H1 (cell line): ENCODE measurements around the gene TFE3. TPM values are rescaled to one million over a fixed set of nuclear protein-coding genes. Genes with fewer than 3 reads are reported as not detected.
"Not testable (repeated sequence)": the region's sequence is repeated elsewhere in the genome, so short reads cannot be mapped to it uniquely, and the experiment has no call there.

Source experiments
- CTCF ChIA-PET: fragments of 300-600 bp; sonication (Branson Sonifier 250); formaldehyde crosslinking; loops from one replicate; lab custom pipeline; 2021; ENCODE audit not compliant: partially characterized antibody; lab: Charles Lee
- POLR2A ChIA-PET: fragments of 300-600 bp; sonication (Branson Sonifier 250); formaldehyde crosslinking; loops from one replicate; lab custom pipeline; 2021; ENCODE audit warnings: inconsistent platforms; ENCODE audit not compliant: partially characterized antibody; lab: Charles Lee
- DNase-seq, 2 experiments: peaks; one replicate each; pipeline versions ENCODE4 v3.0.0 to v3.0.0-alpha.2; 2010 to 2022; ENCODE audit warnings: low spot score in 2 of 2, low read depth in 1 of 2, mixed read lengths in 1 of 2
- FAIRE-seq: peaks from 2 replicates; lab custom pipeline; 2011; peaks lifted over from hg19 to GRCh38; lab: Jason Lieb, UNC
- H2AFZ ChIP-seq: 2 replicates; pipeline ENCODE4 v1.8.1; 2012; ENCODE audit warnings: low read length, inconsistent platforms
- H2AK5ac ChIP-seq: 2 replicates; pipeline ENCODE4 v1.6.1; 2013; ENCODE audit warnings: low read depth, low read length
- H2BK120ac ChIP-seq: replicated peaks from 2 replicates; pipeline ENCODE3; 2013; ENCODE audit warnings: low read depth, low read length, inconsistent platforms
- H2BK12ac ChIP-seq: 2 replicates; pipeline ENCODE4 v1.6.1; 2013; ENCODE audit warnings: low read depth, low read length
- H2BK15ac ChIP-seq: 2 replicates; pipeline ENCODE4 v1.6.1; 2013; ENCODE audit warnings: low read length
- H2BK20ac ChIP-seq: 2 replicates; pipeline ENCODE4 v1.6.1; 2013; ENCODE audit warnings: low read length
- H2BK5ac ChIP-seq: 2 replicates; pipeline ENCODE4 v1.6.1; 2013; ENCODE audit warnings: low read depth, low read length
- H3K14ac ChIP-seq: 2 replicates; pipeline ENCODE4 v1.6.1; 2013; ENCODE audit warnings: inconsistent platforms; ENCODE audit not compliant: insufficient read length
- H3K18ac ChIP-seq: 2 replicates; pipeline ENCODE4 v1.6.1; 2013; ENCODE audit warnings: low read length; ENCODE audit errors: extremely low read depth
- H3K23ac ChIP-seq: 2 replicates; pipeline ENCODE4 v1.6.1; 2013; ENCODE audit warnings: inconsistent platforms; ENCODE audit not compliant: insufficient read length
- H3K23me2 ChIP-seq: 2 replicates; pipeline ENCODE4 v1.6.1; 2013; ENCODE audit warnings: low read depth, low read length
- H3K27ac ChIP-seq: 2 replicates; pipeline ENCODE4 v1.6.1; 2011; ENCODE audit warnings: low read depth, low read length, inconsistent platforms
- H3K27me3 ChIP-seq, 4 experiments: replicated peaks in 1 of 4; 1 replicate in 1 of 4; 2 replicates in 3 of 4; pipeline versions ENCODE4 v1.6.1 to v1.8.1; 2011 to 2013; ENCODE audit warnings: low read length in 3 of 4, mild to moderate bottlenecking in 3 of 4, inconsistent platforms in 2 of 4, mixed read lengths in 2 of 4, moderate library complexity in 1 of 4; ENCODE audit not compliant: control insufficient read depth in 3 of 4, insufficient read depth in 3 of 4; ENCODE audit errors: extremely low read depth in 1 of 4
- H3K36me3 ChIP-seq, 4 experiments: 2 replicates each; pipeline versions ENCODE4 v1.6.1 to v1.8.1; 2011 to 2013; ENCODE audit warnings: mild to moderate bottlenecking in 4 of 4, low read length in 3 of 4, moderate library complexity in 2 of 4, control low read depth in 1 of 4, inconsistent platforms in 1 of 4; ENCODE audit not compliant: insufficient read depth in 4 of 4, control insufficient read depth in 2 of 4
- H3K4ac ChIP-seq: replicated peaks from 2 replicates; pipeline ENCODE3; 2013; ENCODE audit warnings: low read length, low read depth, mixed read lengths, inconsistent platforms; ENCODE audit not compliant: insufficient read length
- H3K4me1 ChIP-seq, 4 experiments: replicated peaks in 1 of 4; 1 replicate in 1 of 4; 2 replicates in 3 of 4; pipeline versions ENCODE4 v1.6.1 to v1.8.1; 2011 to 2013; ENCODE audit warnings: low read length in 3 of 4, inconsistent platforms in 2 of 4, mixed read lengths in 1 of 4; ENCODE audit not compliant: insufficient read depth in 4 of 4, control insufficient read depth in 3 of 4
- H3K4me2 ChIP-seq, 2 experiments: 2 replicates each; pipeline versions ENCODE4 v1.6.1 to v1.8.1; 2011 to 2013; ENCODE audit warnings: low read depth in 2 of 2, low read length in 2 of 2, control low read depth in 1 of 2, inconsistent platforms in 1 of 2, mild to moderate bottlenecking in 1 of 2; ENCODE audit not compliant: insufficient read depth in 1 of 2
- H3K4me3 ChIP-seq, 4 experiments: fragments of 200-600, 300-600 bp in 1 of 4; sonication (generic), shearing (Covaris generic), sonication (Bioruptor Twin) in 1 of 4; 2 replicates each; pipeline versions ENCODE4 v1.5.1 to v1.8.1; 2011 to 2016; ENCODE audit warnings: low read length in 4 of 4, low read depth in 3 of 4, control low read depth in 2 of 4, inconsistent platforms in 2 of 4, mild to moderate bottlenecking in 2 of 4, mixed read lengths in 1 of 4, moderate library complexity in 1 of 4; ENCODE audit not compliant: insufficient read depth in 2 of 4; ENCODE audit errors: extremely low read depth in 1 of 4
- H3K56ac ChIP-seq: replicated peaks from 2 replicates; pipeline ENCODE3; 2013; ENCODE audit warnings: low read depth, mild to moderate bottlenecking, mixed read lengths, low read length, inconsistent platforms; ENCODE audit not compliant: insufficient read length
- H3K79me1 ChIP-seq: 2 replicates; pipeline ENCODE4 v1.6.1; 2013; ENCODE audit warnings: low read depth, low read length, control low read depth
- H3K79me2 ChIP-seq, 2 experiments: 2 replicates each; pipeline versions ENCODE4 v1.6.1 to v1.8.1; 2012 to 2013; ENCODE audit warnings: low read length in 2 of 2, mild to moderate bottlenecking in 2 of 2, inconsistent platforms in 1 of 2; ENCODE audit not compliant: insufficient read depth in 2 of 2, control insufficient read depth in 1 of 2
- H3K9ac ChIP-seq, 4 experiments: replicated peaks in 1 of 4; 1 replicate in 1 of 4; 2 replicates in 3 of 4; pipeline versions ENCODE4 v1.6.1 to v1.8.1; 2011 to 2013; ENCODE audit warnings: low read depth in 3 of 4, low read length in 3 of 4, control low read depth in 2 of 4, mild to moderate bottlenecking in 2 of 4, moderate library complexity in 2 of 4, inconsistent platforms in 1 of 4; ENCODE audit errors: extremely low read depth in 1 of 4
- H3K9me3 ChIP-seq, 2 experiments: 2 replicates each; pipeline versions ENCODE4 v1.6.1 to v1.8.1; 2012 to 2013; ENCODE audit warnings: mild to moderate bottlenecking in 2 of 2, moderate library complexity in 2 of 2, control low read depth in 1 of 2, inconsistent platforms in 1 of 2, low read depth in 1 of 2, low read length in 1 of 2, mixed read lengths in 1 of 2; ENCODE audit not compliant: insufficient read depth in 2 of 2
- H4K20me1 ChIP-seq, 2 experiments: replicated peaks in 1 of 2; 2 replicates each; pipeline versions ENCODE3 to v1.8.1; 2011 to 2013; ENCODE audit warnings: inconsistent platforms in 2 of 2, low read length in 2 of 2, mild to moderate bottlenecking in 1 of 2; ENCODE audit not compliant: insufficient read depth in 2 of 2, control insufficient read depth in 1 of 2
- H4K5ac ChIP-seq: 2 replicates; pipeline ENCODE4 v1.6.1; 2013; ENCODE audit warnings: low read length, low read depth, mixed read lengths, inconsistent platforms; ENCODE audit not compliant: insufficient read length
- H4K8ac ChIP-seq: 2 replicates; pipeline ENCODE4 v1.8.0; 2013; ENCODE audit warnings: mild to moderate bottlenecking, moderate library complexity, low read length, inconsistent platforms; ENCODE audit not compliant: insufficient read depth; ENCODE audit errors: extremely low read depth
- H4K91ac ChIP-seq: replicated peaks from 2 replicates; pipeline ENCODE3; 2013; ENCODE audit warnings: low read length, mixed read lengths, inconsistent platforms; ENCODE audit not compliant: insufficient read length
- GABPA ChIP-seq: IDR thresholded peaks from 2 replicates; pipeline ENCODE4 v1.6.1; 2011; ENCODE audit warnings: mild to moderate bottlenecking, low read length, moderate library complexity, borderline replicate concordance; ENCODE audit not compliant: insufficient read depth
- WGBS, 2 experiments: shearing (Covaris generic) in 1 of 2; methylation state at CpG; one replicate each; pipeline versions ENCODE4 v1.1.6 to v1.1.7; 2013 to 2015; ENCODE audit warnings: low lambda C conversion rate in 2 of 2, mixed read lengths in 2 of 2, inconsistent platforms in 1 of 2, low coverage in 1 of 2, missing lambda C conversion rate in 1 of 2; ENCODE audit not compliant: insufficient replicate concordance in 2 of 2, insufficient coverage in 1 of 2, insufficient read length in 1 of 2; ENCODE audit errors: extremely low coverage in 1 of 2, missing lambda C conversion rate in 1 of 2; 5-methylcytosine and 5-hydroxymethylcytosine counted together
- polyA plus RNA-seq, 7 experiments: library from polyadenylated mRNA; depleted of rRNA in 3 of 7; stranded (reverse) in 5 of 7; unstranded in 2 of 7; fragments of >200 nt in 5 of 7; fragments of 200-250 nt in 2 of 7; gene quantifications; 1 replicate in 5 of 7; 2 replicates in 1 of 7; 4 replicates in 1 of 7; pipeline versions ENCODE4 v1.2.1 to v1.2.3, GENCODE V29; 2011 to 2013; ENCODE audit warnings: missing spikeins in 2 of 7, mixed read lengths in 2 of 7
- small RNA-seq: library from polyadenylated mRNA; stranded (forward); fragments of <200 nt; extraction: miRNeasy Mini kit (QIAGEN cat#:217004); gene quantifications from one replicate; pipeline ENCODE3, GENCODE V24; 2013; ENCODE audit not compliant: insufficient read depth
- total RNA-seq: library from RNA; stranded (reverse); fragmentation: NEBNext Ultra II Directional; extraction: Animal tissue kit (Norgen Biotek cat#: 25700); gene quantifications from 2 replicates; pipeline ENCODE4 v1.2.1, GENCODE V29; 2021

The TFE3 gene
- total and polyA plus RNA-seq, 2 of the 8 experiments (the other 6 are each of a cell fraction or from before 2014, with no cell fraction given) = 33.7 to 52.9 TPM

- no peak for TF ChIP-seq GABPA
Observed at GRCh38 chrX:48981178-48981577, 62.0 kb downstream of the TFE3 start (continued).

DNA sequence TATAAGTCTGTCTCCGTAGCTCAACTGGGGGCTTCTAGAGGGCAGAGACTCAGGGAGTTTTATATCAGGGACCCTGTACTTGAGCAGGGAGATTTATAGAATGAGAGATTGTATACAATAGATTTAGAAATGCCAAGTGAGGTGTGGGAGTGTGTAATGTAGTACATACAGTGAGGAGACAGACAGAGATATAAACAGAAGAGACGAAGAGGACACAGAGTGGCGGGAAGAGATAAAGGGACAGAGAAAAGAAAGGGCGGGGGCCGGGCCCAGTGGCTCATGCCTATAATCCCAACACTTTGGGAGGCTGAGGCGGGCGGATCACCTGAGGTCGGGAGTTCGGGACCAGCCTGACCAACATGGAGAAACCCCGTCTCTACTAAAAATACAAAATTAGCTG is 62.8 kb downstream of the TFE3 start:
- H3K27ac ChIP-seq = not testable (repeated sequence)

More for the DNA sequence above, 62.8 kb downstream of the TFE3 start:
- DNase-seq, CTCF ChIA-PET, H3K14ac ChIP-seq, H3K27me3 ChIP-seq, H4K91ac ChIP-seq, H3K23me2 ChIP-seq, H2BK15ac ChIP-seq, H4K20me1 ChIP-seq, H3K79me2 ChIP-seq, H2AFZ ChIP-seq, H3K4me1 ChIP-seq, H3K4ac ChIP-seq, H2BK120ac ChIP-seq, H2BK12ac ChIP-seq, H3K4me2 ChIP-seq, FAIRE-seq, H3K56ac ChIP-seq, H2AK5ac ChIP-seq, H4K5ac ChIP-seq, H3K9me3 ChIP-seq, H3K4me3 ChIP-seq, H2BK20ac ChIP-seq, H2BK5ac ChIP-seq, H3K79me1 ChIP-seq, H3K18ac ChIP-seq, H3K9ac ChIP-seq, H3K23ac ChIP-seq, H4K8ac ChIP-seq: not testable (repeated sequence)
- 100% methylated on average over 3 of the region's 10 CpGs; no CpG with 5 or more reads in 1 of the 2 experiments for WGBS, 2 experiments
- POLR2A ChIA-PET = interaction anchor here (3.7 kb wide), 1 partner anchor 14 kb away, joined by 11 read pairs; no protein-coding TSS in a partner anchor
- H3K36me3 ChIP-seq = peaks cover 7 to 67% (median 42%) of the 10 kb centered on the region in 4 experiments; a peak in 6 of 8 replicates

Small RNA genes lying within 50 kb of the gene (small RNA-seq; reads per million reads assigned to genes)
- gene RNU4-52P = not detected

Other genes starting within 250 kb of the TFE3 start
- 46.4 and 51.8 TPM in 2 replicates for gene HDAC6, start 241.3 kb downstream of the TFE3 start, total RNA-seq
- gene HDAC6, start 241.3 kb downstream of the TFE3 start, polyA plus RNA-seq (2011; rRNA removed) = 34.0 and 36.4 TPM in 2 replicates
- not detected in 2 replicates for gene ERAS, start 216.8 kb downstream of the TFE3 start, total RNA-seq
- 0.70 and 0.99 TPM in 2 replicates for gene ERAS, start 216.8 kb downstream of the TFE3 start, polyA plus RNA-seq (2011; rRNA removed)
- gene PCSK1N, start 207.7 kb downstream of the TFE3 start, total RNA-seq = 4.5 TPM in 2 replicates
- 3.6 and 7.0 TPM in 2 replicates for gene PCSK1N, start 207.7 kb downstream of the TFE3 start, polyA plus RNA-seq (2011; rRNA removed)
- gene TIMM17B, start 145.6 kb downstream of the TFE3 start, total RNA-seq = 77.8 and 82.4 TPM in 2 replicates
- 246 and 284 TPM in 2 replicates for gene TIMM17B, start 145.6 kb downstream of the TFE3 start, polyA plus RNA-seq (2011; rRNA removed)
- gene PQBP1, start 145.4 kb downstream of the TFE3 start, total RNA-seq = 95.9 and 101 TPM in 2 replicates
- 91.7 and 124 TPM in 2 replicates for gene PQBP1, start 145.4 kb downstream of the TFE3 start, polyA plus RNA-seq (2011; rRNA removed)
- gene SLC35A2, start 131.7 kb downstream of the TFE3 start, total RNA-seq = 20.4 and 21.4 TPM in 2 replicates
- 48.3 and 52.1 TPM in 2 replicates for gene SLC35A2, start 131.7 kb downstream of the TFE3 start, polyA plus RNA-seq (2011; rRNA removed)
- gene PIM2, start 124.3 kb downstream of the TFE3 start, total RNA-seq = 180 and 190 TPM in 2 replicates
- 203 and 257 TPM in 2 replicates for gene PIM2, start 124.3 kb downstream of the TFE3 start, polyA plus RNA-seq (2011; rRNA removed)
- gene OTUD5, start 85.8 kb downstream of the TFE3 start, total RNA-seq = 50.0 and 53.5 TPM in 2 replicates
- gene OTUD5, start 85.8 kb downstream of the TFE3 start, polyA plus RNA-seq (2011; rRNA removed) = 46.3 and 60.4 TPM in 2 replicates
- 4.8 and 6.8 TPM in 2 replicates for gene KCND1, start 71.5 kb downstream of the TFE3 start, total RNA-seq
- gene KCND1, start 71.5 kb downstream of the TFE3 start, polyA plus RNA-seq (2011; rRNA removed) = 3.1 and 4.5 TPM in 2 replicates
- gene GRIPAP1, start 41.1 kb downstream of the TFE3 start, total RNA-seq = 44.5 and 55.9 TPM in 2 replicates
- gene GRIPAP1, start 41.1 kb downstream of the TFE3 start, polyA plus RNA-seq (2011; rRNA removed) = 21.6 and 26.6 TPM in 2 replicates
- gene CCDC120, start 15.6 kb upstream of the TFE3 start, total RNA-seq = 11.8 and 11.9 TPM in 2 replicates
- 4.9 and 8.6 TPM in 2 replicates for gene CCDC120, start 15.6 kb upstream of the TFE3 start, polyA plus RNA-seq (2011; rRNA removed)
- 11.3 and 12.1 TPM in 2 replicates for gene PRAF2, start 30.6 kb upstream of the TFE3 start, total RNA-seq
- 15.4 and 18.9 TPM in 2 replicates for gene PRAF2, start 30.6 kb upstream of the TFE3 start, polyA plus RNA-seq (2011; rRNA removed)
- gene WDR45, start 36.5 kb upstream of the TFE3 start, total RNA-seq = 26.0 and 27.9 TPM in 2 replicates
- gene WDR45, start 36.5 kb upstream of the TFE3 start, polyA plus RNA-seq (2011; rRNA removed) = 49.7 and 50.6 TPM in 2 replicates
- 16.8 and 17.9 TPM in 2 replicates for gene GPKOW, start 80.4 kb upstream of the TFE3 start, total RNA-seq
- gene GPKOW, start 80.4 kb upstream of the TFE3 start, polyA plus RNA-seq (2011; rRNA removed) = 11.9 and 14.0 TPM in 2 replicates
- gene MAGIX, start 119.4 kb upstream of the TFE3 start, total RNA-seq = 0.37 and 0.46 TPM in 2 replicates
- gene MAGIX, start 119.4 kb upstream of the TFE3 start, polyA plus RNA-seq (2011; rRNA removed) = 1.1 and 1.9 TPM in 2 replicates
- gene PLP2, start 128.5 kb upstream of the TFE3 start, total RNA-seq = 9.0 and 10.3 TPM in 2 replicates
- 23.4 and 25.6 TPM in 2 replicates for gene PLP2, start 128.5 kb upstream of the TFE3 start, polyA plus RNA-seq (2011; rRNA removed)
- gene PRICKLE3, start 143.0 kb upstream of the TFE3 start, total RNA-seq = 8.4 and 10.6 TPM in 2 replicates
- gene PRICKLE3, start 143.0 kb upstream of the TFE3 start, polyA plus RNA-seq (2011; rRNA removed) = 9.1 and 15.1 TPM in 2 replicates
- gene SYP, start 156.8 kb upstream of the TFE3 start, total RNA-seq = 10.2 and 10.8 TPM in 2 replicates
- gene SYP, start 156.8 kb upstream of the TFE3 start, polyA plus RNA-seq (2011; rRNA removed) = 4.3 and 7.2 TPM in 2 replicates
- gene CACNA1F, start 190.0 kb upstream of the TFE3 start, total RNA-seq = 0.77 and 0.84 TPM in 2 replicates
- 0.59 and 1.7 TPM in 2 replicates for gene CACNA1F, start 190.0 kb upstream of the TFE3 start, polyA plus RNA-seq (2011; rRNA removed)
- 7.3 and 8.0 TPM in 2 replicates for gene CCDC22, start 192.1 kb upstream of the TFE3 start, total RNA-seq
- gene CCDC22, start 192.1 kb upstream of the TFE3 start, polyA plus RNA-seq (2011; rRNA removed) = 13.9 and 19.0 TPM in 2 replicates
- 0.23 and 0.37 TPM in 2 replicates for gene FOXP3, start 221.4 kb upstream of the TFE3 start, total RNA-seq
- gene FOXP3, start 221.4 kb upstream of the TFE3 start, polyA plus RNA-seq (2011; rRNA removed) = 0.54 and 0.67 TPM in 2 replicates
- 6.1 and 6.8 TPM in 2 replicates for gene PPP1R3F, start 226.4 kb upstream of the TFE3 start, total RNA-seq
- gene PPP1R3F, start 226.4 kb upstream of the TFE3 start, polyA plus RNA-seq (2011; rRNA removed) = 5.1 and 6.2 TPM in 2 replicates